Measurements from ENCODE around the gene CFLAR.

DNA sequence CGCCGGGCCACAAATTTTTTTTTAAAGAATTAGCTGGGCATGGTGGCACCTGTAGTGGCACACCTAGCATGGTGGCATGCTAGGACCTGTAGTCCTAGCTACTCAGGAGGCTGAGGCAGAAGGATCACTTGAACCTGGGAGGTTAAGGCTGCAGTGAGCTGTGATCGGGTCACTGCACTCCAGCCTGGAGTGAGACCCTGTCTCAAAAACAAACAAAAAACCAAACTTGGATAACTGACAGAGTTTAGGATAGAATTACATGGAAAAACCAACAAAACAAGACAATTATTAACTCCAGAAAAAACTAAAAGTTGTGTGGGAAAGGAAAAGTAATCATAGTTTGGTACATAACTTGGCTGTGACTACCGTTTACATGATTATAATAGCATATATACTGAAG lies 1.6 kb upstream of the CFLAR start:
- TF ChIP-seq, protein P1, sequence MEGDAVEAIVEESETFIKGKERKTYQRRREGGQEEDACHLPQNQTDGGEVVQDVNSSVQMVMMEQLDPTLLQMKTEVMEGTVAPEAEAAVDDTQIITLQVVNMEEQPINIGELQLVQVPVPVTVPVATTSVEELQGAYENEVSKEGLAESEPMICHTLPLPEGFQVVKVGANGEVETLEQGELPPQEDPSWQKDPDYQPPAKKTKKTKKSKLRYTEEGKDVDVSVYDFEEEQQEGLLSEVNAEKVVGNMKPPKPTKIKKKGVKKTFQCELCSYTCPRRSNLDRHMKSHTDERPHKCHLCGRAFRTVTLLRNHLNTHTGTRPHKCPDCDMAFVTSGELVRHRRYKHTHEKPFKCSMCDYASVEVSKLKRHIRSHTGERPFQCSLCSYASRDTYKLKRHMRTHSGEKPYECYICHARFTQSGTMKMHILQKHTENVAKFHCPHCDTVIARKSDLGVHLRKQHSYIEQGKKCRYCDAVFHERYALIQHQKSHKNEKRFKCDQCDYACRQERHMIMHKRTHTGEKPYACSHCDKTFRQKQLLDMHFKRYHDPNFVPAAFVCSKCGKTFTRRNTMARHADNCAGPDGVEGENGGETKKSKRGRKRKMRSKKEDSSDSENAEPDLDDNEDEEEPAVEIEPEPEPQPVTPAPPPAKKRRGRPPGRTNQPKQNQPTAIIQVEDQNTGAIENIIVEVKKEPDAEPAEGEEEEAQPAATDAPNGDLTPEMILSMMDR (IDR thresholded peaks at IDR 0.05), result no peak
- TF ChIP-seq POLR2A (IDR thresholded peaks at IDR 0.05), result no peak

All from esophagus squamous epithelium (tissue), 4 donors.